NCI-H524 treated with DMSO at 0.1 percent for 48 hours (cell line): ENCODE measurements around the gene DDX47.

Experiments used
- DNase-seq: peaks from one replicate; lab custom pipeline; 2025; lab: John Stamatoyannopoulos, UW

DDX47 gene

GRCh38 chr12:12813120-12814101, at the start of gene DDX47:
DDX47 (plus strand) TSS chr12:12813346; CDS start chr12:12813368, 22 bp downstream.
- DNase-seq, result peak; percentile 43

DNA sequence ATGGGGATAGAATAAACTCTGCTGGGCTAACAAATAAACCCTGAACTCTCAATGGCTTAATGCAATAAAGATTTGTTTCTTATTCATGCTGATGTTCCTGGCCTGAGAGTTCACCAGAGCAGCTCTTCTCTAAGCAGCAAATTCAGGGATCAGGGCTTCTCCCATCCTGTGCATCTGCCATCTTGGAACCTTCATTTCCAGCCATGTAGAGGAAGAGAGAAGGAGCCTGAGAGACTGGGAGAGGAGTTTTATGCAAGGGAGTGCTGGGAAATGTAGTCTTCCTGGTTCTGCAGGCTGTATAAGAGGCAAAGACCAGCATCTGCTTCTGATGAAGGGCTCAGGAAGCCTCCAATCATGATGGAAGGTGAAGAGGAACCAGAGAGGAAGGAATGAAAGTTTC, 48.3 kb upstream of the DDX47 start:
- no peak for DNase-seq

GRCh38 chr12:12770262-12770661, 42.9 kb upstream of the DDX47 start:
- no peak for DNase-seq

DNA sequence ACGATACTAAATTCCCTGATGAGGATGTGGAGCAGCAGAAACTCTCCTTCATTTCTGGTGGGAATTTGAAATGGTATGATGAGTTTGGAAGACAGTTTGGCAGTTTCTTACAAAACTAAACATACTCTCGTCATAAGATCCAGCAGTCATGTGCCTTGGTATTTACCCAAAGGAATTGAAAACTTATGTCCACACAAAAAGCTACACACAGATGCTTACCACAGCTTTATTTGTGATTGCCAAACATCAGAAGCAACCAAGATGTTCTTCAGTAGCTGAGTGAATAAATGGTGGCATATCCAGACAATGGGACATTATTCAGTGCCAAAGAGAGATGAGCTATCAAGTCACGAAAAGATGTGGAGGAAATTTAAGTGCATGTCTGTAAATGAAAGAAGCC, 38.4 kb upstream of the DDX47 start:
- no peak for DNase-seq

DNA sequence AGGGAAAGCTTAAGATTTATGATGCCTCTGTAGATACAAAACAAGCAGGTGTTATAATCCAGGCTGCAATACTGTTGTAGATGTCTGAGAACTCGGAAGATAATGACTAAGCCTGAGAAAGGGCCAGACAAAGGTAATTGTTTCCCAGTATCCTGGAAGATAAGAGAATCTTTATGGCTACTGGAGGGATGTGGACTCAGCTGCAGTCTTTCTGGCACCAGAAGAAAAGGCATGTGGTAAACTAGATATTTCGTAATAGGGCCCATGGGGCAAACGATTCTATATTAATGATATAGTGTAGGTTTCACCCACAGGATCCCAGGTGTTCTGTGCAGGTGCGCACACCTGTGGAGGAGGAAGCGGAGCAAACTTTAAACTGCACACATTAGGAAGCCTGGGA, 36.9 kb upstream of the DDX47 start:
- DNase-seq, result no peak

DNA sequence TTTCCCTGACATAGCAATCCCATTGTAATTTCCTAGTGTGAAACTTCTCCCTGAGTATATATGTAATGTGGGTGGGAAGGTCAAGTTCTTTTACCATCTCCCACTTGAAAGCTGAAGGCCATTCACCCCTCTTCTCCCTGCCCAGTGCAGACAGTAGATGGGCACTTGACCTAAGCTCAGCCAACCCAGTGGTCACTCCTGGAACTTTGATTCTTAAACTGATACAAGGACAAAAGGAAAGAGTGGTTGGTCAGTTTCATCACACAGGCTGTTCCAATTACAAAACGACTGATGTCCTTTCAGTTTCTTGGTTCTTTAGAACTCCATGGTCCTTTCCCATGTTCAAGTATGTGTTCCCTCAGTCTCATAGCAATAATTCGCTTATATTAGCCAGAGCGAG, 36.1 kb upstream of the DDX47 start:
- DNase-seq, result no peak

GRCh38 chr12:12779007-12779406, 34.1 kb upstream of the DDX47 start:
- no peak for DNase-seq

DNA sequence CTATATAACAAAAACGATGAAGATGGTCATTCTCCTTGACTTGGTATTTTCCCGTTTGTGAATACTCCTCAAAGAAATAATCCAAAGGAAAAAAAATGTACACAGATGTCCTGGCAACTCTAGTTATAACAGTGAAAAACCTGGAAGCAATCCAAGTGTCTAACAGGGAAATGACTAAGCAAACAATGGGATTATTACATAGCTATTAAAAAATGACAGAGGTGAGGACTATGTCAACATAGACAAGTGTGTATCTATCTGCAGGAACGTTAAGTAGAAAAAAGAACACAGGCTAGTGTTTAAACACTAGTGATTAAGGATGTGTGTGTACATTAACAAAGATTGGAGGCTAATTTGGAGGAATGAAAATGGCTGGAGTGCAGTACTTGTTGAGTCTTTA, 33.6 kb upstream of the DDX47 start:
- DNase-seq, result peak; percentile 14

DNA sequence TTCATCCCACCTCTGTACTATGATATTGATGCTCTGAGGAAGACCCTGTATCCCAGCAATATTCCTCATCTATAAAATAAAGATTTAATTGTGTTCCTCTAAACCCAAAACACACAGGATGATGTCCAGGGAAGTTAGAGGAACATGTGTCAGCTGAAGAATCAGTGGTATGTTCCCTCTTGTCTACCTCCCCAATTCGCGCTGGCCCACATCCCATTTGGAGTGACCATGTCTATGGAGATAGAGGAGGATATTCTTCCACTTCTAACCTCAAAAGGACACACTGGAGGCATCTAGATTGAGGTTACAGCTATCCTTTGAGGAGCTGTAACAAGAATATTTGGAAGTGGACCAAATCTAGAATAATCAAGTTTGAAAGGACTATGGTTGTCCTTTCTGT, 29.0 kb upstream of the DDX47 start:
- DNase-seq, result no peak

GRCh38 chr12:12784911-12785814, 28.0 kb upstream of the DDX47 start, which contains the start of gene APOLD1:
APOLD1 (plus strand) TSS chr12:12785659; CDS start chr12:12785692, 33 bp downstream.
- DNase-seq, result no peak

- DNase-seq, result no peak
Observed at GRCh38 chr12:12786351-12786705, 26.8 kb upstream of the DDX47 start.

- peak; percentile 4 for DNase-seq
Observed at GRCh38 chr12:12786706-12787601, 26.2 kb upstream of the DDX47 start.

DNA sequence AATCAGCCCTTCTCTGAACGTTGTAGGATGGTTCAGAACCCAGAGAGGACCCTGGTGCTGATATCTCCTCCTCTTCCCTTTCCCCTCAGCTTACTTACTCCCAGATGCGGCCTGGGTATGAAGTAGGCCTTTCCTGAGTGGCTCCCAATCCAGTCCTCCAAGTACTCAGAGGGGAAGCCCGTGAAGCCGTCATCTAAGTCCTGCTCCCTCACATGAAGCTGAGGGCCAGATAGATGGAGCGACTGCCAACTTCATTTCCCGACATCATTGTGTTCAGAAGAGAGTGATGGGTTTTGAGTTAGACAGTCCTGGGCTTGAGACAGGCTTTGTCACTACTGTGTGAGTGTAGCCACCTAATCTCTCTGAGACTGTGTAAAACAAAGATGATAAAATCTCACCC, 25.0 kb upstream of the DDX47 start:
- no peak for DNase-seq

DNA sequence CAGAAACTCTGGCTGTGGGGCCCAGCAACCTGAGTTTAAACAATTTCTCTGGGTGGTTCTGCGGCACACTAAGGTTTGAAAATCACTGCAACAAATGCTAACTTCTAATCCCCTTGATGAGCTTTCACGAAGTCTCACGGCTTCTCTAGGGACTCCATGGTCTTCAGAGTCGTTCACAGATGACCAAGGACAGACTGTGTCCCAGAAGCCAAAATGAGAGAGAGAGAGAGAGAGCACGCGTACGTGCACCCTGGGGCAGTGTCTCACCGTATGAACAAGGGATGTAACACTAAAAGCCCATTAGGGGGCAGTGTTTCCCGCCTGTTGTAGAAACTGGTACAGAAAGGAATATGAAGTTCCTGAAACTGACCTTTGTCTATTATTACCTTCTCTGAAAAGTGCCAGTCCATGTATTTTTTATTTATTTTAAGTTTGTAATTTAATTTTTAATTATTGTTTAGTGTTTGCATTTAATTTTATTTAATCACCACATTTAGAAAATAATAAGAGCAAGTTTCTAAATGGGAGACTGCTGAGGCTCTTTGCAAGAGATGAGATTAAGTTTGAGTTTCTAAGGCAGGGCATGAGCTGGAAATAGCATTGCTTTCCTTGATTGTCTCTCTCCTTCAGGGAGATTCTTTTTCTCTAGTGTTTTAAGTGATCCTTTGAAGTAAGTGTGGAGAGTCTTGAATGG, 24.3 kb upstream of the DDX47 start:
- DNase-seq, result peak; percentile 32

- no peak for DNase-seq
Observed at GRCh38 chr12:12790956-12791355, 22.2 kb upstream of the DDX47 start.

DNA sequence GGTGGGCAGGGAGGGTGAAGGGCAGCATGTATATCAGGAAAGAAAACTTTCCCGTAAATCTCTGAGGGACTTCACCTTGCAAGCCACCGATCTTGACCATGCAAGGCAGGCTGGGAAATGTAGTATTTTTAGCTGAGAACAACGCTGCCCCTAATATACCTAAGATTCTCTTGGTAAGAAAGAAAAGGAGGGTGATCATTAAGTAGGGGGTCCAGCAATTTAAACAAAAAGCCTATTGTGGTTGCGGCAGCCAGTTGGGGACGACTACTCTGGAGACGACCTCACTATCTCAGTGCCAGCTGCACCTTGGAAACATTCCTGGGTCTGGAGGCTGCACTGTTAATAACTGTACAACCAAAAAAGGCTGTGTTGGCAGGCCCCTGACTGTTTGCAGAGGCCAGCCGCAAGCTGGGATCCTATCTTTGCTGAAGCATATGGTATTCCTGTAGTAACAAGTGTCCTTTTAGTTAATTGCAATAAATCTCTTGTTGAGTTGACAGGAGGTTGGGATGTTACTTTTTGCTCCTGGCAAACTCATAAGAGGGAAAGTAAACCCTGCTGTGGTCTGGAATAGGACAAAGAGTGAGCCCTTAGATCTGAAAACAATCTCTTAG, 21.3 kb upstream of the DDX47 start:
- peak; percentile 65 for DNase-seq

- DNase-seq, result no peak
Observed at GRCh38 chr12:12792421-12792820, 20.7 kb upstream of the DDX47 start.

- no peak for DNase-seq
Observed at GRCh38 chr12:12794686-12795085, 18.5 kb upstream of the DDX47 start.

DNA sequence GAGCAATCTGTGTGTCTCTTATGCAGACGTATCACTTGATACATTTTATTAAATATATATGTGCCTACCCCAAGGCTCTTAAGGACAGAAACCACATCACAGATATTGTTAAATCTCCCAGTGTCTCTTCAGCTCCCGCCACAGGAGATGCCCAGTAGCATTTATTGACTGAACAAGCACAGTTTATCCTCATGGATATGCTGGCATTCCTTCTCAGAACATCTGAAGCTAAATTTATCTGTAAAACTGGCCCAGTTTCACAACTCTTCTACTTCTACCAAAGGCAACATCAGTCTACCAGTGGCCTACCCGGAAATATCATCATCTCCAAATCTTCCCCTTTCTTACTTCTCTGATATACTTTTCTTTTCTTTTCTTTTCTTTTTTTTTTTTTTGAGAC, 17.0 kb upstream of the DDX47 start:
- DNase-seq, result no peak

DNA sequence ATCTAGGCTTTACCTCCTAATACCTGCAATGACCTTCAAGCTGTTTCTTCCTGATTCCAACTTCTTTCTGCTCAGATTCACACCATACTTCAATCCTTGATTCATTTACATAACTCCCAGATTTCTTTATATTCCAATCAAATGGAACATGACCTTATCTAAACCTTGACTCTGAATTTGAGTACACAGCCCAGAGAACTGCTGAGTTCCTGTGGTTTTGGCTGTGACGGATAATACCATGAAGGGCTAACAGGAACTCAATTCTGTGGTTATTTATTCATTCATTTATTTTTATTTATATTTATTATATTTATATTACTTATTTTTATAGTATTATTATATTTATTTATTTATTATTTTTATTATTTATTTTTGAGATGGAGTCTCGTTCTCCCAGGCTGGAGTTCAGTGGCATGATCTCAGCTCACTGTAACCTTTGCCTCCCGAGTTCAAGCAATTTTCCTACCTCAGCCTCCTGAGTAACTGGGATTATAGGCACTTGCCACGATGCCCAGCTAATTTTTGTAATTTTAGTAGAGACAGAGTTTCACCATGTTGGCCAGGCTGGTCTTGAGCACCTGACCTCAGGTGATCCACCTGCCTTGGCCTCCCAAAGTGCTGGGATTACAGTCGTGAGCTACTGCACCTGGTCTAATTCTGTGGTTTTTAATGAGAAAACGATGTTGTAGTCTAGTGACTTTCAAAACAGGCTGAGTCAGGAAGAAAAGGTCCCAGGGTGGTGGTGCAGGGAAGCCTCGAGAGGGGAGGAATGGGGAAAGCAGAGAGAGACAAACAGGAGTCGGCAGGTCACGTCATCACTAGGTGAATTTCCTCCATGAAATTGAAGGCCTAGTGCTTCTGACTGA, 16.0 kb upstream of the DDX47 start:
- DNase-seq, result no peak
